A673 (cell line): ENCODE data around the gene ANKRD34A. TPM values are rescaled to one million over a fixed set of nuclear protein-coding genes. Genes with fewer than 3 reads are reported as not detected.

Experiments used
- BruUV-seq: library from RNA; stranded (reverse); fragments of 400-500 nt; replicated peaks from 2 replicates; lab custom pipeline; 2021; lab: Mats Ljungman, UMichigan
- CTCF ChIA-PET: fragments of 300-600 bp; sonication (Branson Sonifier 250); formaldehyde crosslinking; loops from one replicate; lab custom pipeline; 2022; ENCODE audit warnings: antibody characterized with exemption; lab: Charles Lee
- POLR2A ChIA-PET: fragments of 300-600 bp; sonication (Branson Sonifier 250); formaldehyde crosslinking; loops from one replicate; lab custom pipeline; 2022; ENCODE audit warnings: antibody characterized with exemption; ENCODE audit not compliant: low non-redundant PET; lab: Charles Lee
- DNase-seq: peaks from one replicate; pipeline ENCODE4 v3.0.0-alpha.2; 2015; ENCODE audit warnings: low spot score
- H3K27ac ChIP-seq: fragments of 200-600 bp; sonication (generic); 2 replicates; pipeline ENCODE4 v1.5.1; 2016; ENCODE audit warnings: mixed run types, low read depth, mild to moderate bottlenecking, mixed read lengths, antibody characterized with exemption, low read length; ENCODE audit not compliant: poor library complexity, severe bottlenecking
- H3K27me3 ChIP-seq: fragments of 200-600 bp; sonication (generic); replicated peaks from 2 replicates; pipeline ENCODE4 v1.6.1; 2017; ENCODE audit warnings: mixed run types, low read depth, mild to moderate bottlenecking, mixed read lengths, antibody characterized with exemption, low read length; ENCODE audit not compliant: insufficient read depth, poor library complexity
- H3K36me3 ChIP-seq: fragments of 200-600 bp; sonication (generic); 2 replicates; pipeline ENCODE4 v1.6.1; 2016; ENCODE audit warnings: mixed run types, mild to moderate bottlenecking, mixed read lengths, antibody characterized with exemption, low read length; ENCODE audit not compliant: insufficient read depth, poor library complexity, severe bottlenecking
- H3K4me1 ChIP-seq: fragments of 200-600 bp; sonication (generic); 2 replicates; pipeline ENCODE4 v1.6.1; 2017; ENCODE audit warnings: mixed run types, mild to moderate bottlenecking, mixed read lengths, antibody characterized with exemption, low read length; ENCODE audit not compliant: insufficient read depth, poor library complexity, severe bottlenecking
- H3K4me3 ChIP-seq: fragments of 200-600 bp; sonication (generic); 2 replicates; pipeline ENCODE4 v1.5.1; 2016; ENCODE audit warnings: low read depth, mixed run types, mild to moderate bottlenecking, mixed read lengths, low read length; ENCODE audit not compliant: poor library complexity, severe bottlenecking
- H3K9me3 ChIP-seq: fragments of 200-600 bp; sonication (generic); 2 replicates; pipeline ENCODE4 v1.6.1; 2016; ENCODE audit warnings: mixed run types, low read depth, mild to moderate bottlenecking, mixed read lengths, antibody characterized with exemption, low read length; ENCODE audit not compliant: poor library complexity, severe bottlenecking
- CTCF ChIP-seq: fragments of 300-800, 200-600 bp; sonication (generic); conservative IDR thresholded peaks from 2 replicates; pipeline ENCODE4 v1.5.1; 2017; ENCODE audit warnings: low read depth, mild to moderate bottlenecking, antibody characterized with exemption, low read length, moderate library complexity, mixed read lengths
- EZH2 ChIP-seq: fragments of 200-600 bp; sonication (generic); IDR thresholded peaks from 2 replicates; pipeline ENCODE4 v1.6.1; 2017; ENCODE audit warnings: borderline replicate concordance, low read depth, mild to moderate bottlenecking, mixed read lengths, antibody characterized with exemption, low read length; ENCODE audit not compliant: poor library complexity, severe bottlenecking
- intact Hi-C: fragments of 100-400 bp; cut with micrococcal nuclease; formaldehyde crosslinking; loops from one replicate; pipeline ENCODE4 v1.10.0; 2022; ENCODE audit not compliant: unreplicated experiment
- total RNA-seq: library from RNA; stranded (reverse); gene quantifications from 2 replicates; pipeline ENCODE4 v1.2.3, GENCODE V29; 2021

ANKRD34A gene
- total RNA-seq, 1 experiment from 2014 or later, result 1.6 TPM

- DNase-seq, result no peak
- intact Hi-C loops, result no loop called here
- H3K27me3 ChIP-seq, result no peaks in the 10 kb centered on the region
- peak overlapping the region; percentile 67 for H3K4me3 ChIP-seq
- no peaks in the 10 kb centered on the region for H3K9me3 ChIP-seq
- TF ChIP-seq CTCF (no peak), EZH2 (no peak)
- peaks cover 27% of the 10 kb centered on the region for H3K4me1 ChIP-seq
- H3K27ac ChIP-seq, result peak overlapping the region; percentile 3
- BruUV-seq, result no TSS peak
- CTCF ChIA-PET, result no interaction called here
- POLR2A ChIA-PET, result no interaction called here
- peaks cover 42% of the 10 kb centered on the region for H3K36me3 ChIP-seq
These were observed 28.1 kb upstream of the ANKRD34A start for GRCh38 chr1:145992502-145992936.

- Histone ChIP-seq H3K27me3 (no peaks in the 10 kb centered on the region), H3K9me3 (no peaks in the 10 kb centered on the region), H3K27ac (peak overlapping the region; percentile 47), H3K4me1 (peaks cover 21% of the 10 kb centered on the region), H3K4me3 (peak overlapping the region; percentile 67), H3K36me3 (peaks cover 42% of the 10 kb centered on the region)
- intact Hi-C loops, result no loop called here
- TF ChIP-seq CTCF (no peak), EZH2 (no peak)
- ChIA-PET CTCF (interaction anchor here (0.6 kb wide), 1 partner anchor 145 kb away, joined by 3 read pairs; no protein-coding TSS in a partner anchor), POLR2A (no interaction called here)
- DNase-seq, result no peak
- no TSS peak for BruUV-seq
These were observed 27.5 kb upstream of the ANKRD34A start for GRCh38 chr1:145991735-145992412.

- Histone ChIP-seq H3K27me3 (no peaks in the 10 kb centered on the region), H3K36me3 (peaks cover 40% of the 10 kb centered on the region), H3K9me3 (no peaks in the 10 kb centered on the region), H3K4me1 (peaks cover 29% of the 10 kb centered on the region), H3K27ac (no peak overlapping the region), H3K4me3 (no peak overlapping the region)
- ChIA-PET CTCF (no interaction called here), POLR2A (no interaction called here)
- TF ChIP-seq EZH2, result no peak
- no peak for TF ChIP-seq CTCF
- BruUV-seq, result no TSS peak
- no peak for DNase-seq
- intact Hi-C loops, result no loop called here
These were observed 26.0 kb upstream of the ANKRD34A start for GRCh38 chr1:145990249-145990855.
